ENCODE measurements around the gene CGAS. TPM values are rescaled to one million over a fixed set of nuclear protein-coding genes. Genes with fewer than 3 reads are reported as not detected.

The CGAS gene
- total RNA-seq, 2 donors from 2014 or later = 2.5 to 3.8 TPM

DNA sequence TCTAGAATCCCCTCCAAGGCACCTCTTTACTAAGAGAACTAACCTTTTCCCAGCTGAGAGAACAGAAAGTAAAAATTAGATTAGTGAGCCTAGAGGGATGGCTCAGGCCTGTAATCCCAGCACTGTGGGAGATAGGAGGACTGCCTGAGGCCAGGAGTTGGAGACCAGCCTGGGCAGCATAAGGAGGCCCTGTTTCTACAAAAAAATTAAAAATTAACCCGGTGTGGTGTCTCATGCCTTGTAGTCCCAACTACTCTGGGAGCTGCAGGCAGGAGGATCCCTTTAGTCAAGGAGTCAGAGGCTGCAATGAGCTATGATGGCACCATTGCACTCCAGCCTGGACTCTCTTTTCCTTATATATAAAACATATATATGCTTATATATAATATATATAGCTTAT is 76.9 kb downstream of the CGAS start:
- H3K9ac ChIP-seq (ENCODE audit: extremely low read depth, low read length, poor library complexity, severe bottlenecking) = no peak overlapping the region
- no peak overlapping the region for H3K4me3 ChIP-seq (ENCODE audit: low read length)
- H3K4me1 ChIP-seq (ENCODE audit: control insufficient read depth, insufficient read depth, low read length) = no peaks in the 10 kb centered on the region
- DNase-seq = no peak
- no peaks in the 10 kb centered on the region for H3K36me3 Mint-ChIP-seq (ENCODE audit: low read depth)
- H3K27ac Mint-ChIP-seq = no peak overlapping the region
- H3K4me3 Mint-ChIP-seq = no peak overlapping the region
- no peaks in the 10 kb centered on the region for H3K36me3 ChIP-seq (ENCODE audit: control insufficient read depth, insufficient read depth, low read length)
- WGBS, 2 experiments (ENCODE audit: insufficient coverage in 1 of 2, insufficient read length in 1 of 2) = 79 to 90% methylated on average over 1 of the region's 1 CpG
- TF ChIP-seq, protein P1, sequence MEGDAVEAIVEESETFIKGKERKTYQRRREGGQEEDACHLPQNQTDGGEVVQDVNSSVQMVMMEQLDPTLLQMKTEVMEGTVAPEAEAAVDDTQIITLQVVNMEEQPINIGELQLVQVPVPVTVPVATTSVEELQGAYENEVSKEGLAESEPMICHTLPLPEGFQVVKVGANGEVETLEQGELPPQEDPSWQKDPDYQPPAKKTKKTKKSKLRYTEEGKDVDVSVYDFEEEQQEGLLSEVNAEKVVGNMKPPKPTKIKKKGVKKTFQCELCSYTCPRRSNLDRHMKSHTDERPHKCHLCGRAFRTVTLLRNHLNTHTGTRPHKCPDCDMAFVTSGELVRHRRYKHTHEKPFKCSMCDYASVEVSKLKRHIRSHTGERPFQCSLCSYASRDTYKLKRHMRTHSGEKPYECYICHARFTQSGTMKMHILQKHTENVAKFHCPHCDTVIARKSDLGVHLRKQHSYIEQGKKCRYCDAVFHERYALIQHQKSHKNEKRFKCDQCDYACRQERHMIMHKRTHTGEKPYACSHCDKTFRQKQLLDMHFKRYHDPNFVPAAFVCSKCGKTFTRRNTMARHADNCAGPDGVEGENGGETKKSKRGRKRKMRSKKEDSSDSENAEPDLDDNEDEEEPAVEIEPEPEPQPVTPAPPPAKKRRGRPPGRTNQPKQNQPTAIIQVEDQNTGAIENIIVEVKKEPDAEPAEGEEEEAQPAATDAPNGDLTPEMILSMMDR (conservative IDR thresholded peaks at IDR 0.05) = no peak
- H3K9me3 Mint-ChIP-seq = peaks cover 9% of the 10 kb centered on the region
- no peaks in the 10 kb centered on the region for H3K27me3 Mint-ChIP-seq (ENCODE audit: insufficient read depth)
- H3K27ac ChIP-seq (ENCODE audit: low read depth, low read length) = no peak overlapping the region
- H3K9me3 ChIP-seq (ENCODE audit: control insufficient read depth, low read length) = peaks cover 10% of the 10 kb centered on the region
- no peaks in the 10 kb centered on the region for H3K4me1 Mint-ChIP-seq
- H3K27me3 ChIP-seq (ENCODE audit: control insufficient read depth, insufficient read depth, low read length, poor library complexity, severe bottlenecking) = no peaks in the 10 kb centered on the region

Other genes starting within 250 kb of the CGAS start
- gene KHDC1L, start 226.8 kb downstream of the CGAS start, total RNA-seq = not detected
- gene KHDC1, start 189.1 kb downstream of the CGAS start, total RNA-seq = 1 to 10 TPM; 5.4 to 7.1 TPM
- not detected for gene DPPA5, start 98.0 kb downstream of the CGAS start, total RNA-seq
- not detected for gene KHDC3L, start 89.6 kb downstream of the CGAS start, total RNA-seq
- not detected for gene OOEP, start 82.4 kb downstream of the CGAS start, total RNA-seq
- not detected for gene DDX43, start 57.5 kb downstream of the CGAS start, total RNA-seq
- 10 to 100 TPM; 21.5 to 26.7 TPM for gene MTO1, start 9.4 kb upstream of the CGAS start, total RNA-seq
- gene EEF1A1, start 68.7 kb upstream of the CGAS start, total RNA-seq = over 10,000 TPM in 1 of 2 donors, 1,000 to 10,000 TPM in 1; 8,118 to 11,075 TPM
- 1 to 10 TPM; 4.4 to 8.3 TPM for gene SLC17A5, start 201.7 kb upstream of the CGAS start, total RNA-seq
- 1 to 10 TPM; 2.0 TPM for gene CD109, start 243.9 kb upstream of the CGAS start, total RNA-seq

Data from endodermal cell (in vitro differentiated cells).